RPMI7951 (cell line): Measurements from ENCODE around the gene RPL35A. TPM values are rescaled to one million over a fixed set of nuclear protein-coding genes. Genes with fewer than 3 reads are reported as not detected.

Experiments used
- total RNA-seq: library from RNA; depleted of rRNA; stranded (reverse); fragments of >200 nt; shearing (Covaris generic); gene quantifications from 2 replicates; pipeline ENCODE4 v1.2.3, GENCODE V29; 2014; rRNA removed

RPL35A gene
- total RNA-seq, 1 experiment from 2014 or later: 934 TPM

Other genes with a start within 250 kb of the RPL35A start
- gene RUBCN, start 213.3 kb upstream of the RPL35A start, total RNA-seq: 20.4 and 20.7 TPM in 2 replicates
- 72.6 and 77.9 TPM in 2 replicates for gene FYTTD1, start 200.3 kb upstream of the RPL35A start, total RNA-seq
- 19.9 and 298 TPM in 2 replicates for gene LRCH3, start 158.9 kb upstream of the RPL35A start, total RNA-seq
- gene LMLN, start 10.0 kb downstream of the RPL35A start, total RNA-seq: 4.4 and 5.8 TPM in 2 replicates